NCI-H146 (cell line): ENCODE measurements around the gene AJAP1.

Source experiments
- DNase-seq: peaks from one replicate; lab custom pipeline; 2025; lab: John Stamatoyannopoulos, UW

AJAP1 gene

GRCh38 chr1:4837031-4837600, 182.7 kb downstream of the AJAP1 start:
- DNase-seq, result no peak

- DNase-seq, result no peak
These were observed 183.3 kb downstream of the AJAP1 start for GRCh38 chr1:4837752-4838151.

- DNase-seq, result no peak
These were observed 183.8 kb downstream of the AJAP1 start for GRCh38 chr1:4838231-4838630.
